Brain microvascular endothelial cell (primary cell): ENCODE data around the gene ACTL7A.

ENCODE experiments used
- DNase-seq: peaks from one replicate; pipeline ENCODE4 v3.0.0-alpha.2; 2020
- H3K27ac ChIP-seq: fragments of 250-450 bp; sonication (Bioruptor Pico); 2 replicates; pipeline ENCODE4 v1.5.1; 2020; ENCODE audit warnings: mild to moderate bottlenecking, moderate library complexity
- H3K27me3 ChIP-seq: fragments of 250-450 bp; sonication (Bioruptor Pico); replicated peaks from 2 replicates; pipeline ENCODE4 v1.5.1; 2020; ENCODE audit warnings: mild to moderate bottlenecking
- H3K36me3 ChIP-seq: fragments of 250-450 bp; sonication (Bioruptor Pico); replicated peaks from 2 replicates; pipeline ENCODE4 v1.5.1; 2020; ENCODE audit warnings: mild to moderate bottlenecking
- H3K4me3 ChIP-seq: 2 replicates; pipeline ENCODE4 v1.5.1; 2011; ENCODE audit warnings: low read depth, mild to moderate bottlenecking, control low read depth, low read length, moderate library complexity
- CTCF ChIP-seq: IDR thresholded peaks from 2 replicates; pipeline ENCODE4 v1.5.1; 2011; ENCODE audit warnings: low read depth, mild to moderate bottlenecking, moderate library complexity, low read length, control low read depth, inconsistent platforms; ENCODE audit errors: missing control alignments
- in situ Hi-C: cut with HindIII; loops from 2 replicates; pipeline ENCODE4 v1.10.0; 2017; ENCODE audit warnings: low sequenced_read_pairs, low pct_ligation_motif_present

Gene ACTL7A

GRCh38 chr9:108857572-108857971 is 4.5 kb upstream of the ACTL7A start:
- Histone ChIP-seq H3K4me3 (no peak overlapping the region), H3K27me3 (no peaks in the 10 kb centered on the region), H3K36me3 (no peaks in the 10 kb centered on the region), H3K27ac (no peak overlapping the region)
- TF ChIP-seq CTCF = no peak
- in situ Hi-C loops = no loop called here
- no peak for DNase-seq

GRCh38 chr9:108859459-108860114 is 2.5 kb upstream of the ACTL7A start:
- no peak for TF ChIP-seq CTCF
- in situ Hi-C loops = no loop called here
- no peaks in the 10 kb centered on the region for H3K36me3 ChIP-seq
- no peak for DNase-seq
- no peak overlapping the region for H3K27ac ChIP-seq
- no peaks in the 10 kb centered on the region for H3K27me3 ChIP-seq
- H3K4me3 ChIP-seq = no peak overlapping the region

GRCh38 chr9:108860354-108860753 is 1.7 kb upstream of the ACTL7A start:
- TF ChIP-seq CTCF = no peak
- H3K27ac ChIP-seq = no peak overlapping the region
- no peaks in the 10 kb centered on the region for H3K27me3 ChIP-seq
- no peak overlapping the region for H3K4me3 ChIP-seq
- DNase-seq = no peak
- H3K36me3 ChIP-seq = no peaks in the 10 kb centered on the region
- in situ Hi-C loops = no loop called here

- Histone ChIP-seq H3K27me3 (no peaks in the 10 kb centered on the region), H3K27ac (no peak overlapping the region), H3K4me3 (no peak overlapping the region), H3K36me3 (no peaks in the 10 kb centered on the region)
- no peak for TF ChIP-seq CTCF
- in situ Hi-C loops = no loop called here
- no peak for DNase-seq
These were observed 1.3 kb upstream of the ACTL7A start for GRCh38 chr9:108860764-108861163.

- H3K36me3 ChIP-seq = no peaks in the 10 kb centered on the region
- no peak overlapping the region for H3K4me3 ChIP-seq
- no peak for TF ChIP-seq CTCF
- in situ Hi-C loops = no loop called here
- DNase-seq = no peak
- no peaks in the 10 kb centered on the region for H3K27me3 ChIP-seq
- H3K27ac ChIP-seq = no peak overlapping the region
These were observed 602 bp upstream of the ACTL7A start for GRCh38 chr9:108861464-108861863.

- no peak overlapping the region for H3K27ac ChIP-seq
- in situ Hi-C loops = no loop called here
These were observed 1.8 kb downstream of the ACTL7A start for GRCh38 chr9:108863891-108864290.

More at GRCh38 chr9:108863891-108864290, 1.8 kb downstream of the ACTL7A start:
- H3K4me3 ChIP-seq = no peak overlapping the region
- no peaks in the 10 kb centered on the region for H3K27me3 ChIP-seq
- no peaks in the 10 kb centered on the region for H3K36me3 ChIP-seq
- TF ChIP-seq CTCF = no peak
- DNase-seq = no peak
